Stimulated activated CD4-positive, alpha-beta T cell treated with anti-CD3 and anti-CD28 coated beads, Interleukin-2, amount 100 ng/mL, for 48 hours (primary cell): Measurements from ENCODE around the gene BDH1.
A peak's percentile ranks its signal among the peaks of the same experiment; 100 is the strongest.
"Not testable (repeated sequence)": the region's sequence is repeated elsewhere in the genome, so short reads cannot be mapped to it uniquely, and the experiment has no call there.

Source experiments
- DNase-seq, 2 donors: peaks; one replicate each; pipeline ENCODE4 v3.0.0-alpha.2; 2020

The BDH1 gene

GRCh38 chr3:197577366-197578074 lies 21.8 kb upstream of the BDH1 start:
- no peak for DNase-seq

GRCh38 chr3:197576838-197577237 lies 21.1 kb upstream of the BDH1 start:
- DNase-seq, result no peak

- DNase-seq, result no peak
Observed at GRCh38 chr3:197575362-197575761, 19.6 kb upstream of the BDH1 start.

DNA sequence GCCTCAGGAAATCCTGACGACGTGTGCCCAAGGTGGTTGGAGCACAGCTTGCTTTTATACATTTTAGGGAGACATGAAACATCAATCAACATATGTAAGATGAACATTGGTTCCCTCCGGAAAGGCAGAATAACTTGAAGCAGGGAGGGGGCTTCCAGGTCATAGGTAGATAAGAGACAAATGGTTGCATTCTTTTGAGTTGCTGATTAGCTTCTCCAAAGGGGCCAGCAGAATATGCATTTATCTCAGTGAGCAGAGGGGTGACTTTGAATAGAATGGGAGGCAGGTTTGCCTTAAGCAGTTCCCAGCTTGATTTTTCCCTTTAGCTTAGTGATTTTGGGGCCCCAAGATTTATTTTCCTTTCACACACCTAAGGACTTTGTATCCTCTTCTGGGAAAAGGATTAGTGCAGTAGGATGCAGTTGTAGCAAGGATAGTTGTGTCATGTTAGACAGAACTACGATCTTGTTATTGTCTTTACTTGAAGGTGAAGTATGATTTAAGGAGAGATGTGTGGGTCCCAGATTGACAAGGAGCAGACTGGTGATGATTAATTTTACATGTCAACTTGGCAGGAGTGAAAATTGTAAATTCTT lies 18.7 kb upstream of the BDH1 start:
- DNase-seq, result not testable (repeated sequence)

DNA sequence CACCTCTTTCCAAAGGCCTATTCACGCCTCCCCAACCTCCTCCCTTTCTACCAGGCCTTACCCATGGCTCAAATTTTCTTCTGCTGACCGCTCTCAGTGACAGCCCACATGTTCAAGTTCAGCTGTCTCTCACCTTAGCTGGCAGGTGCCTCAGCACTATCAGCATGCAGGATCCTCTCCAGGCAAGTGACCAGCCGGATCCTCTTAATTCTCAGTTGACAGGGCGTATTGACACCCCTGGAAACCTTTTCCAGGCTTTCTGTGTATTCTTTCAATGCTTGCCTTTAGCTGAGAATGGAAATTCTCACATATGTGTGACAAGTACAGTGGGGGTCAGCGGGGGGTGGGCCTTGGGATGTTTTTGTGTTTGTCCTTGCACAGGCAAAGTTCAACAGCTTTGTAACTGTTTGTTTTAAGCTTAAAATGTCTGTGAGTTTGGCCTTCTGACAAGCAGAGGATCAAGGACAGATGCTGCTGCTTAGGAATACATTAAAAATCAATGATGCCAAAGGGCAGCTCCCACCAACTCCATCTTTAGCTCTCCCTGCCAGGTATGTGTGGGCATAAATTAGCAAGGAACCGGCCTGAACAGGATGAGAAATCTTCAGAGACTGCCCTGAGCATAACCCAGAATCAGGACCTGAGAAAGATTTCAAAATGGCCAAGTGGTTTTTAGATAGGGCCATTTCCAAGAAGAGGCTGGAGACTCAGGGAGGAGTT lies 17.4 kb upstream of the BDH1 start:
- no peak for DNase-seq

DNA sequence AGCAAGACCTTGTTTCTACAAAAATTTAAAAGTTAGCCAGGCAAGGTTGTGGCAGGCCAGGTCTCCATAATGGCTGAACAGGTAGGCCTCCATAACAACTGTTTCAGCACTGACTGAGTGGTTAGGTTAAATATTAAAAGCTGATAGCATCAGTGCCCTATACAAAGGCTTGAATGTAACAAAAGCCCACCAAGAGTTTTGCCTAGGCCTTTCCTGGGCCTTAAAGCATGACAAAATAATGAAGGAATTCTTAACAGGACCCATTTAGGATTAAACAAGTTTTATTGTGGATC lies 16.1 kb upstream of the BDH1 start:
- DNase-seq, result not testable (repeated sequence)

DNA sequence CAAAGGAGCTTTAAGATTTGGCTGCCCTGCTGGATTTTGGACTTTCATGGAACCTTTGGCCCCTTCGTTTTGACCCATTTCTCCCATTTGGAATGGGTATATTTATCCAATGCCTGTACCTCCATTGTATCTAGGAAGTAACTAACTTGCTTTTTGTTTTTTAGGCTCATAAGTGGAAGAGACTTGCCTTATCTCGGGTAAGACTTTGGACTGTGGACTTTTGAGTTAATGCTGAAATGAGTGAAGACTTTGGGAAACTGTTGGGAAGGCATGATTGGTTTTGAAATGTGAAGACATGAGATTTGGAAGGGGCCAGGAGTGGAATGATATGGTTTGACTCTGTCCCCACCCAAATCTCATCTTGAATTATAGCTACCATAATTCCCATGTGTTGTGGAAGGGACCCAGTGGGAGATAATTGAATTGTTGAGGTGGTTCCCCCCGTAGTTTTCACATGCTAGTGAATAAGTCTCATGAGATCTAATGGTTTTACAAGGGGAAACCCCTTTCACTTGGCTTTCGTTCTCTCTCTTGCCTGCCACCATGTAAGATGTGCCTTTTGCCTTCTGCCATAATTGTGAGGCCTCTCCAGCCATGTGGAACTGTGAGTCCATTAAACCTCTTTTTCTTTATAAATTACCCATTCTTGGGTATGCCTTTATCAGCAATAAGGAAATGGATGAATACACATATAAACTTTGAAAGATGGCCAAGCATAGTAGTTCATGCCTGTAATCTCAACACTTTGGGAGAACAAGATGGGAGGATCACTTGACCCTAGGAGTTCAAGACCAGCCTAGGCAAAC lies 15.5 kb upstream of the BDH1 start:
- not testable (repeated sequence) for DNase-seq

DNA sequence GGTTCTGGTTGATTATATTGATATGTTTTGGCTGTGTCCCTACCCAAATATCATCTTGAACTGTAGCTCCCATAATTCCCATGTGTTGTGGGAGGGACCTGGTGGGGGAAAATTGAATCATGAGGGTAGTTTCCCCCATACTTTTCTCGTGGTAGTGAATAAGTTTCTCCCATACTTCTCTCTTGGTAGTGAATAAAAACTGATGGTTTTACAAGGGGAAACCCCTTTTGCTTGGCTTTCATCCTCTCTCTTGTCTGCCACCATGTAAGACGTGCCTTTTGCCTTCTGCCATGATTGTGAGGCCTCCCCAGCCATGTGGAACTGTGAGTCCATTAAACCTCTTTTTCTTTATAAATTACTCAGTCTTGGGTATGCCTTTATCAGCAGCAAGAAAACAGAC lies 13.7 kb upstream of the BDH1 start:
- not testable (repeated sequence) for DNase-seq

DNA sequence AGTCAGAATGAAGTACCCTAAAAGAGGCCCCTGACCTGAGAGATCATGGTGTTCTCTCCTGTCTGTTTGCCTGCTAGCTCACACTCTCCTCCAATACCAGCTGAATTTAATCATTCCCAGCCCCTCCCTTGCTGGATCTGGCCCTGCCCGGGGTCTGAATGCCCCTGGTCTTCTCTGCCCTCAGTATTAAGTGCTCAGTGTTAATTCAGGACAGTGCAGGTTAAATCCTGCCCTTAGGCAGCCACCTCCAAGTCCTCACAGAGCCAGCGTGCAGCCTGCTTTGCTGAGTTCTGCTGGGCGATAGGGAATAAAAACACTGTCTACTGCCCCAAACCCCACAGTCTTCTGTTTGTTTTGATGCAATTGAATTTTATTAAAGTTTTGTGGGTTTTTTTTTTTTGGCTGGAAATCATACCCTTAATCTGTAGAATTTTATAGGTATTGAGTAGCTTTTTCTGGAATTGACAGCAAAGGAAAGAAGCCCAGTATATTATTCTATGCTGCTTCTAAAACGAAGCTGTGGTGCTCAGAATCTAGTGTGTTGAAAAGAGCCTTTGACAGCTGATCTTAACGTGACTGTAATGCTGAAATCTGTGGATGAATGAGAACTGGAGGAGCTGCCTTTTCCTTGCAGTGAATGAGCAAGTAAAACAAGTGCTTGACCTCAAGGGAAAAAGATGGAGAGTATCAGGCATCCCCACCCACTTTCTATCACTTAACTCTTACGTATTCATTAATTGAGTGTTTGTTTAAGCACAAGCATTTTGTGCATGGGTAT lies 12.3 kb upstream of the BDH1 start:
- no peak for DNase-seq

DNA sequence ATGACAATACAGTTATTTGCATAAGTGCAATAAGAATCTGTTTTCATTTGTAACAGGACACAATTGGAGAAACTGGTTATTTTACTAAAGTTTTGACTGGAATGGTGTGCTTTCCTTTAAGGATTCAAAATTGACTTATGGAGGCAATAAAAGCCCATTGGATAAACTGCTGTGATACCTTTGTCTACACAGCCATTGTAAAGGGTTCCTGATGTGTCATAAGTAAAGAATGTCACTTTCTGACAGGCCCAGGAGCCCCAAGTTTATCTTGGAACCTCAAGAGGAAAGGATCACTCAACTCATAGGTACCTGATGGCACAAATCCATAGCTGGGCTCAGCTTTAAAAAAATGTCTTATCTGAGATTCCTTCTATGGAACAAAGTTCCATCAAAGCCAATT lies 10.4 kb upstream of the BDH1 start:
- DNase-seq, result not testable (repeated sequence)

DNA sequence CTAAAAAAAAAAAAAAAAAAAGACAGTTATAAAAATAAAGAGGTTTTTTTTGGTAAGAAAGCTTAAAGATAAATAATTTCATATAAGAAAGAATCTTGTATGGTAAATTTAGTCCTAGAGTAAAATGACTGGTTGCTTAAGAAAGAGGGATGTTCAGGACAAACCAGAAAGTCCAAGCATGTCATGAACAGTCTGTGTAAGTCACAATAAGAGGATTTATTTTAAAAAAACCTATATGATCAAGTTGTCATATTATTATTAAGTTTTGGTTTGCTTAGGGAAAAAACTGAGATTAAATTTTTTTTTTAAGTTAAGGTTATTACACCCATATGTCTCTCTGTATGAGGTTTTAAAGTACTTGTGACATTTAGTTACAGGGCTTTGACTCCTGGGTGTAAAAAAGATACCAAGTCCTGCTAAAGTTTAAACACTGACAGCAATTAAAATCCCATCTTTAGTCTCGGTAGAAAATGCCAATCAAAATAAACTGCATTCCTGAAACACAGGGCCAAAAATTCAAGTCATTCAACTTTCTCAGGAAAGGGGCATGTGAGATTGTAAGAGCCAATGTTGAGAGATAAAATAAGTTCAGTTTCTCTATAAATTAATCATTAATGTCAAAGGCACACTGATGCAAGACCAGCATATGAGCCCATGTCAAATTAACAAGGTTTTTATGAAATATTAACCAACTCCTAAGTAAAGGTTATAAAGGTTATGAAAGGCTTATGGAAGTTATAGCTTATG lies 8.5 kb upstream of the BDH1 start:
- no peak for DNase-seq

GRCh38 chr3:197562398-197563251 lies 6.9 kb upstream of the BDH1 start:
- DNase-seq, result no peak

DNA sequence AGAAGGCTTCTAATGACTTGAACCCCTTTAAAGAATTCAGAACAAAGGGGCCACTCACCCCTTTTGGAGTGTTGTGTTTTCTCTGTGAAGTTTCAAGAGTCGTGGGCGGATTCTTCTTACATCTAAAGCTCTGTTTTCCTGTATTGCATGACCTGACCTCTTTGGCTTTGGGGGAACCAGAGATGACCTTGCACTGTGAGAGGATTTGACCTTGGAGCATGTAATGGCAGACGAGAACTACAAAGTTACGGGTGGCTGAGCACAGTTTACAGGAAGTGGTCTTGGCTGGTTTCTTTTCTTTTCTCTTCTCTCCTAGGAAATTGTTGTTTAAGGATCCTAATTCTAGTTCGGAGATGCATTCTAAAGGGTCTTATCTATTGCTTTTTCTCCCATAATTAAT lies 6.2 kb upstream of the BDH1 start:
- DNase-seq, result no peak

DNA sequence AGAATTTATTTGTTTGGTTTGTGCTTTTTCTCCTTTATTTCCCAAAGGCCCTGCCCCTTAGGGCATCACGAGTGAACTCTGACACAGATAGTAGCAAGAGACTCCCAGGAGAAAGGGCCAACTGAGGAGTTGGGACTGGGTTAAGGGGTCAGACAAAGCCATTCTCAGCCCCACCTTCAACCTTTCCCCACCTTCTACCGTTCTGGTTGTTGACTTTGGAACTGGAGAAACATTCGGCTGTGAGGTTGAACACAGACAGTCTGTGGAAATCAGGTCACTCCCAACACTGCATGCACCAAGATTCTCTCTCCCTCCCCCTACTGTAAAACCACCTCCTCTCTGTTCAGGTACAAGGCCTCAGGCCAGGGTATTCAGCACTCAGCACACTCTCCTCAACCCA lies 3.9 kb upstream of the BDH1 start:
- no peak for DNase-seq

GRCh38 chr3:197554562-197555280 lies 1.0 kb downstream of the BDH1 start:
- DNase-seq, result peak; percentile 89 to 90

DNA sequence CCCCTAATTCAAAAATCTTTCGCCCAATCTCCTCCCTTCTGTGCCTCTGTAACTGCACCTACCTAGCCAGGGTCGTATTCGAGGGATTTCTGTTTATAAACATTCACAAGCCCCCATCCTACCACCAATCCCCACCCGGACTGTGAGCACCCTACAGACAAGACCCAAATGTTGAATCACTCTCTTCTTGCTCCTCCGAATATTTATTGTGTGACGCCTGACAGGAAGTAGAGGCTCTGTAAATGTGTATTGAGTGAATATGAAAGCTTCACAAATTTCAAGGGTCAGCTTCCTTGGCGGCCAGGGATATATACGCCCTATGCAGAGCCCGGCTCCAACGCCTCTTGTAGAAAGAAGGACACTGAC lies 1.6 kb downstream of the BDH1 start:
- peak in 1 of 2 donors; percentile 2 for DNase-seq

DNA sequence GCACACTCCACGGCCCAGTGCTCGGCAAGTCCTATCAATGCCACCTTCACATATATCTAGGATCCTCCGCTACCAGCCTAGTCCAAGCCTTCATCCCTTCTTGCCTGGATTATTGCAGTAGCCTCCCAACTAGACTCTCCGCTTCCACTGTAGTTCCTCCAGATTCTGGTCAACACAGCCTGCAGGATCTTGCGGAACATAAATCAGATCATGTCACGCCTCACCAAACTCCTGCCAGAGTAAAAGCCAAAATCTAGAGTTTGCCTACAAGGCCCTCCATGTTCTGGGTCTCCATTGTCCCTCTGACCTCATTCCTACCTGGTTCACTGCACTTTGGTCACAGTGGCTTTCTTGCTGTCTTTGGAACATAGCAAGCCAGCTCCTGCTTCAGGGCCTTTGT lies 3.6 kb downstream of the BDH1 start:
- no peak for DNase-seq

DNA sequence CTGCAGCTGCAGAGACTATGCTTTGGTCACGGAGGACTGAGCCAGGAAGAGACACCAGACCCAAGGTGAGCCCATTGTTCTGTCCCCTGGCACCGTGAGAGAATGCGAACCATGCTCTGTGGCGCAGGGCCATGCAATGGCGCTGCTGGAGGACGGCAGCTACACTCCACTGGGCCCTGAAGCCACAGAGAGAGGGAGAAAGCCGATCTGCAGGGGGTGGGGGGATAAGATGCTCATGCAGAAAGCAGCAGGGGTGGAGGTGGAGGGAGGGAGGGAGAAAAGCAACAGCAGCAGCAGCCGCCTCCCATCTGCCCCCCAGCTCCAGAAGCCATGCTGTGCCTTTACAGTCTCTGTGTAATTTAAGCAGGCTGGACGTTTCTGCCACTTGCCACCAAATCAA lies 5.3 kb downstream of the BDH1 start:
- no peak for DNase-seq

DNA sequence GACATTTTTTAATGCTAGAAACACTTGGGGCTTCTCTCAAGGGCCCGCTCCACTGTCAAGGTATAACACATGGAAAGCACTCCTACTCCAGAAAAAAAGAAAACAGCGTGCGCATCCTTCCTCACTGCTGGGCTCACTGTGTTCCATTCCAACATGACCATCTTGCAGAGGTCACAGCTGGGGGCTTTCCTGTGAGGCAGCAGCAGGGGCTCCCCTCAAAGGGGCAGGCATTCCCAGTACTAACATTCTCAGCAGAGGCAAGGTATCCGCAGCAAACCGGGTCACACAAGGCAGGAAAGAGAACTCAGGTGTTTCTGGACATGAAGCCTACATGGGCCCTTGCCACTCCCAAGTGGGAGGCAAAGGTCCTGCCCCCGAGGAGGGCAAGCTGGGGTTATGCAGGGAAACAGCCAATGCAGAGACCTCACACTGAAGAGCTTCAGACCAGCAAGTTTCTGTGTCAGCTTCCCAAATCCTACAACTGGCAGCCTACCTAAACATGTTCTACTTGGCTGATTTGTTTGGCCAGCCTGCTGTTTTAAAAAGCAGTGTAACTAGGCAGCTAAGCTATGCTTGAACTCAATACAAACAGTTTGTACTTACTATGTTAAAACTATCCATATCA lies 6.4 kb downstream of the BDH1 start:
- DNase-seq, result no peak
